ENCODE data around the gene ST3GAL6.

ST3GAL6 gene

GRCh38 chr3:98823791-98824190 is 60.7 kb downstream of the ST3GAL6 start:
- no peaks in the 10 kb centered on the region for H3K27me3 ChIP-seq (ENCODE audit: control insufficient read depth, low read length)
- no peaks in the 10 kb centered on the region for H3K9me3 ChIP-seq (ENCODE audit: control insufficient read depth, insufficient read depth, low read length)
- H3F3A ChIP-seq (ENCODE audit: control insufficient read depth, insufficient read depth) = no peaks in the 10 kb centered on the region
- H3K4me3 ChIP-seq (ENCODE audit: low read length) = no peak overlapping the region
- peaks cover 12% of the 10 kb centered on the region for H3K4me1 ChIP-seq (ENCODE audit: control insufficient read depth, low read length)
- H3K36me3 ChIP-seq (ENCODE audit: control insufficient read depth, low read length) = no peaks in the 10 kb centered on the region
- no peaks in the 10 kb centered on the region for H3K9me2 ChIP-seq (replicated peaks; ENCODE audit: control insufficient read depth, low read length)
- TF ChIP-seq CTCF (IDR thresholded peaks at IDR 0.05; ENCODE audit: low read depth, low read length, poor library complexity, severe bottlenecking) (no peak), EZH2phosphoT487 (IDR thresholded peaks at IDR 0.05; ENCODE audit: borderline replicate concordance, low read length) (no peak)
- H3K27ac ChIP-seq (ENCODE audit: low read depth, low read length) = no peak overlapping the region
- H3K4me2 ChIP-seq (ENCODE audit: low read length) = no peak overlapping the region
- H4K20me1 ChIP-seq (ENCODE audit: control insufficient read depth, insufficient read depth, low read depth, low read length) = no peaks in the 10 kb centered on the region
- no peaks in the 10 kb centered on the region for H3K79me2 ChIP-seq (ENCODE audit: control insufficient read depth, low read length)

- Histone ChIP-seq H3K4me2 (ENCODE audit: low read length) (no peak overlapping the region), H3K9me3 (ENCODE audit: control insufficient read depth, insufficient read depth, low read length) (no peaks in the 10 kb centered on the region), H3K79me2 (ENCODE audit: control insufficient read depth, low read length) (no peaks in the 10 kb centered on the region), H3K4me3 (ENCODE audit: low read length) (no peak overlapping the region), H3F3A (ENCODE audit: control insufficient read depth, insufficient read depth) (no peaks in the 10 kb centered on the region), H3K4me1 (ENCODE audit: control insufficient read depth, low read length) (peaks cover 12% of the 10 kb centered on the region), H3K9me2 (replicated peaks; ENCODE audit: control insufficient read depth, low read length) (no peaks in the 10 kb centered on the region), H3K27ac (ENCODE audit: low read depth, low read length) (no peak overlapping the region), H4K20me1 (ENCODE audit: control insufficient read depth, insufficient read depth, low read depth, low read length) (no peaks in the 10 kb centered on the region), H3K27me3 (ENCODE audit: control insufficient read depth, low read length) (no peaks in the 10 kb centered on the region), H3K36me3 (ENCODE audit: control insufficient read depth, low read length) (no peaks in the 10 kb centered on the region)
- TF ChIP-seq CTCF (IDR thresholded peaks at IDR 0.05; ENCODE audit: low read depth, low read length, poor library complexity, severe bottlenecking) (no peak), EZH2phosphoT487 (IDR thresholded peaks at IDR 0.05; ENCODE audit: borderline replicate concordance, low read length) (no peak)
Observed at GRCh38 chr3:98824256-98824655, 61.1 kb downstream of the ST3GAL6 start.

DNA sequence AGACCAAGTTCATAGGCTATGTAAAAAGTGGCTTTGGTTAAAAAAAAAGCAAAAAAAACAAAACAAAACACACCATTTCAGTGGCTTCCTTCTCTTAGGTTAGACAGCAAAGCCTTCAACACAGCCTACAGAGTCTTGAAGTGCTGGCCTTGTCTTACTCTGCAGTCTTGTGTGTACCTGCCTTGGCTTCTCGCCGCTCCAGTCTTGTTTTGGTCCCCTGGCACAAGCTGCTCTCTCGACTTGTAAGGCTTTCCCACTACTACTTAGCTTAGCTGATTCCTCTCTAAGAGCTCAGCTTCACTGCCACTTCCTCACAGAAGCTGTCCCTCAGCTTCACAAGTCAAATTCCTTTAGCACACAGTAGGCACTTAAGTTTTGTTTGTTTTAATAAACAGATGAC is 63.0 kb downstream of the ST3GAL6 start:
- Histone ChIP-seq H3K9me2 (replicated peaks; ENCODE audit: control insufficient read depth, low read length) (no peaks in the 10 kb centered on the region), H3K27ac (ENCODE audit: low read depth, low read length) (no peak overlapping the region), H3K36me3 (ENCODE audit: control insufficient read depth, low read length) (no peaks in the 10 kb centered on the region), H3K4me1 (ENCODE audit: control insufficient read depth, low read length) (peaks cover 8% of the 10 kb centered on the region), H3K79me2 (ENCODE audit: control insufficient read depth, low read length) (no peaks in the 10 kb centered on the region), H3K4me2 (ENCODE audit: low read length) (no peak overlapping the region), H3K4me3 (ENCODE audit: low read length) (no peak overlapping the region), H3K27me3 (ENCODE audit: control insufficient read depth, low read length) (no peaks in the 10 kb centered on the region), H4K20me1 (ENCODE audit: control insufficient read depth, insufficient read depth, low read depth, low read length) (no peaks in the 10 kb centered on the region), H3K9me3 (ENCODE audit: control insufficient read depth, insufficient read depth, low read length) (no peaks in the 10 kb centered on the region), H3F3A (ENCODE audit: control insufficient read depth, insufficient read depth) (no peaks in the 10 kb centered on the region)
- TF ChIP-seq CTCF (IDR thresholded peaks at IDR 0.05; ENCODE audit: low read depth, low read length, poor library complexity, severe bottlenecking) (no peak), EZH2phosphoT487 (IDR thresholded peaks at IDR 0.05; ENCODE audit: borderline replicate concordance, low read length) (no peak)

Measured in DOHH2 (cell line).